ENCODE results near the gene CELF5.
"Not testable (repeated sequence)": the region's sequence is repeated elsewhere in the genome, so short reads cannot be mapped to it uniquely, and the experiment has no call there.

Gene CELF5

GRCh38 chr19:3340340-3340739 lies 115.9 kb downstream of the CELF5 start:
- DNase-seq (ENCODE audit: low read depth) = no peak
- no peak for TF ChIP-seq CTCF (IDR thresholded peaks at IDR 0.05; ENCODE audit: insufficient read depth, low read depth, low read length, missing control alignments)

GRCh38 chr19:3342246-3342645 lies 117.8 kb downstream of the CELF5 start:
- no peak for DNase-seq (ENCODE audit: low read depth)
- H3K4me3 ChIP-seq (ENCODE audit: low read depth, low read length) = no peak overlapping the region
- TF ChIP-seq CTCF (IDR thresholded peaks at IDR 0.05; ENCODE audit: insufficient read depth, low read depth, low read length, missing control alignments) = no peak

More at GRCh38 chr19:3340340-3340739, 115.9 kb downstream of the CELF5 start:
- H3K4me3 ChIP-seq (ENCODE audit: low read depth, low read length) = no peak overlapping the region

- not testable (repeated sequence) for DNase-seq (ENCODE audit: low read depth); H3K4me3 ChIP-seq (ENCODE audit: low read depth, low read length)
Observed at GRCh38 chr19:3342962-3343361, 118.5 kb downstream of the CELF5 start.

GRCh38 chr19:3343619-3344502 lies 119.4 kb downstream of the CELF5 start:
- peak; percentile 0 for TF ChIP-seq CTCF (IDR thresholded peaks at IDR 0.05; ENCODE audit: insufficient read depth, low read depth, low read length, missing control alignments)
- DNase-seq (ENCODE audit: low read depth) = peak; percentile 83
- peak overlapping the region; percentile 28 for H3K4me3 ChIP-seq (ENCODE audit: low read depth, low read length)

- TF ChIP-seq CTCF (IDR thresholded peaks at IDR 0.05; ENCODE audit: insufficient read depth, low read depth, low read length, missing control alignments) = no peak
- DNase-seq (ENCODE audit: low read depth) = no peak
- no peak overlapping the region for H3K4me3 ChIP-seq (ENCODE audit: low read depth, low read length)
Observed at GRCh38 chr19:3344608-3345598, 120.4 kb downstream of the CELF5 start.

- DNase-seq (ENCODE audit: low read depth) = no peak
- H3K4me3 ChIP-seq (ENCODE audit: low read depth, low read length) = no peak overlapping the region
- no peak for TF ChIP-seq CTCF (IDR thresholded peaks at IDR 0.05; ENCODE audit: insufficient read depth, low read depth, low read length, missing control alignments)
Observed at GRCh38 chr19:3345850-3346460, 121.5 kb downstream of the CELF5 start.

Data from GM12865 (cell line).